Measurements from ENCODE around the gene TRIM72.

The TRIM72 gene

GRCh38 chr16:31202414-31203375 lies 11.2 kb upstream of the TRIM72 start, which contains the start of gene PYCARD:
Gene PYCARD (minus strand): TSS chr16:31202760. CDS start chr16:31202690, 70 bp downstream.
- peak within 1 kb of the TSS; percentile 52 for H3K4me3 ChIP-seq (replicated peaks; ENCODE audit: low read depth, low read length)
- TF ChIP-seq, protein P1, sequence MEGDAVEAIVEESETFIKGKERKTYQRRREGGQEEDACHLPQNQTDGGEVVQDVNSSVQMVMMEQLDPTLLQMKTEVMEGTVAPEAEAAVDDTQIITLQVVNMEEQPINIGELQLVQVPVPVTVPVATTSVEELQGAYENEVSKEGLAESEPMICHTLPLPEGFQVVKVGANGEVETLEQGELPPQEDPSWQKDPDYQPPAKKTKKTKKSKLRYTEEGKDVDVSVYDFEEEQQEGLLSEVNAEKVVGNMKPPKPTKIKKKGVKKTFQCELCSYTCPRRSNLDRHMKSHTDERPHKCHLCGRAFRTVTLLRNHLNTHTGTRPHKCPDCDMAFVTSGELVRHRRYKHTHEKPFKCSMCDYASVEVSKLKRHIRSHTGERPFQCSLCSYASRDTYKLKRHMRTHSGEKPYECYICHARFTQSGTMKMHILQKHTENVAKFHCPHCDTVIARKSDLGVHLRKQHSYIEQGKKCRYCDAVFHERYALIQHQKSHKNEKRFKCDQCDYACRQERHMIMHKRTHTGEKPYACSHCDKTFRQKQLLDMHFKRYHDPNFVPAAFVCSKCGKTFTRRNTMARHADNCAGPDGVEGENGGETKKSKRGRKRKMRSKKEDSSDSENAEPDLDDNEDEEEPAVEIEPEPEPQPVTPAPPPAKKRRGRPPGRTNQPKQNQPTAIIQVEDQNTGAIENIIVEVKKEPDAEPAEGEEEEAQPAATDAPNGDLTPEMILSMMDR (IDR thresholded peaks at IDR 0.05; ENCODE audit: low read depth, low read length, missing control alignments), result no peak
- DNase-seq (ENCODE audit: extremely low read depth, low read depth), result no peak

- no peak overlapping the region for H3K4me3 ChIP-seq (replicated peaks; ENCODE audit: low read depth, low read length)
- DNase-seq (ENCODE audit: extremely low read depth, low read depth), result no peak
- TF ChIP-seq, protein P1 (IDR thresholded peaks at IDR 0.05; ENCODE audit: low read depth, low read length, missing control alignments), result no peak
Measured at GRCh38 chr16:31204871-31205666, 8.8 kb upstream of the TRIM72 start.

DNA sequence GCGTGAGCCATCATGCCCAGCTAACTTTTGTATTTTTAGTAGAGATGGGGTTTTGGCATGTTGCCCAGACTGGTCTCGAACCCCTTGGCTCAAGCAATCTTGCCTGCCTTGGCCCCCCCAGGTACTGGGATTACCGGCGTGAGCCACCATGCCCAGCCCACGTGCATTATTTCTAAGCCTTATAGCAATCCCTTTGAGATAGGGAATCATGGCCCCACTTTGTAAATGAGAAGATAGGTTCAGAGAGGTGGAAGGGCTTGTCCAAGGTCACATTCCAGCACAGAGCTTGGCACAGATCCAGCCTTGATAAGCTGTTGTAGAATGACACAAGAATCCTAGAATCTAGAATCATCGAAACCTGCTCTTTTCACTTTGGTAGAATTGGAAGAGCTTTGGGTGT lies 7.1 kb upstream of the TRIM72 start:
- H3K4me3 ChIP-seq (replicated peaks; ENCODE audit: low read depth, low read length), result no peak overlapping the region
- no peak for DNase-seq (ENCODE audit: extremely low read depth, low read depth)
- TF ChIP-seq, protein P1 (IDR thresholded peaks at IDR 0.05; ENCODE audit: low read depth, low read length, missing control alignments), result no peak

DNA sequence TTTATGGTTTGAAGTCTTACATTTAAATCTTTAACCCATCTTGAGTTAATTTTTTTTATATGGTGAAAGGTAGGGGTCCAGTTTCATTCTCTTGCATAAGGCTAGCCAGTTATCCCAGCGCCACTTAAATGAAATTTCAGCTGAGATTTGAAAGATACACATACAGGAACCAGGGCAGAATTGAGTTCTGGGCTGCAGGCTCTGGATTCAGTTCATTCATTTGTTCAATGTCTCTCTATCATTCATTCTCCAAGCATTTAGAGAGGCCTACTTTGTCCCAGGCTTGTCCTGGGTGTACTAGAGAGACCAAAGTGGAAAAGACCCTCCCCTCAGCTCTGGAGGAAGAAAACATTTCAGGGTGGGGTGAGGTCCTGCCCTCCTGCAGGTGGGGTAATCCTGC lies 577 bp upstream of the TRIM72 start:
- no peak for DNase-seq (ENCODE audit: extremely low read depth, low read depth)
- TF ChIP-seq, protein P1 (IDR thresholded peaks at IDR 0.05; ENCODE audit: low read depth, low read length, missing control alignments), result no peak
- H3K4me3 ChIP-seq (replicated peaks; ENCODE audit: low read depth, low read length), result no peak overlapping the region

- peak overlapping the region; percentile 40 for H3K4me3 ChIP-seq (replicated peaks; ENCODE audit: low read depth, low read length)
- TF ChIP-seq, protein P1 (IDR thresholded peaks at IDR 0.05; ENCODE audit: low read depth, low read length, missing control alignments), result no peak
- DNase-seq (ENCODE audit: extremely low read depth, low read depth), result no peak
Measured at GRCh38 chr16:31214708-31215286, 878 bp downstream of the TRIM72 start.

DNA sequence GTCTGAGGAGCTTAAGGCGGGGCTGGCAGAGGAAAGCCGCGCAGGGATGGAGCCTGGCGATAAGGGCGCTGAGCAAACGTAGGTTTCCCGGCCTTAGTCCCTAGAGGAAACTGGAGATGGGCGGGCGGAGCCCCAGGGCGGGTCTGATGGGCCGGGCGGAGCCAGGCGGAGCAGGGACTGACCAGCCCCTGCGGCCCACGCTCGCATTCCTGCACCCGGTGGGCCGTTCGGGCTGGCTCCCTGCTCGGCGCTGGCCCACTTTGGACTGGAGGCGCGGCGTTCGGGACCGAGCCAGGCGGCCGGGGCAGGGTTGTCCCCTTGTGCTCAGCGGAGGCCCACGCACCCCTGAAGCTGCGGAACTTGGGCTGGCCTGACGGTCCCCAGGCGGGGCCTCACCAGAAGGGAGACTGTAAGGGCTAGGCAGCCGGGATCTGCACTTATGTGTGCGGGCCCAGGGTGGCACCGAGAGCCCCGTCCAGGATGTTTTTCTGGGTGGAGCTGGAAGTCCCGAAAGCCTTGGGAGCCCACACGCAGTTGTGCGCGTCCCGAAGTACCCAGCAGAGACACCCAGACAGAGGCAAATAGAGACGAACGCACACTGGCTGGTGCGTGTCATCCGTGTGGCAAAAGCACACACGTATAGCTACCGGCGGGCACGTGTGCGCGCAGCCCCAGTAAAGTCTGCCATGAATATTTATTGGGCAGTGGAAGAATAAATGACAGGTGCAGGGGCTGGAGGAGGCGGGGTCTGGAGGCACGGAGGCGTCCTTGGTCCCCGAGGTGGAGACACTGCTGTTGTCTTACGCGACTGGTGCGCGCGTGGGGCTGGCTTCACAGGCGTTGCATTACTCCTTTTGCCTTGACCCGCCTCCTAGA lies 1.6 kb downstream of the TRIM72 start:
- TF ChIP-seq, protein P1 (IDR thresholded peaks at IDR 0.05; ENCODE audit: low read depth, low read length, missing control alignments), result no peak
- DNase-seq (ENCODE audit: extremely low read depth, low read depth), result no peak
- peak overlapping the region; percentile 40 for H3K4me3 ChIP-seq (replicated peaks; ENCODE audit: low read depth, low read length)

Data from HFF-Myc (cell line).